HCT116 (cell line): Measurements from ENCODE around the gene GJD2. TPM values are rescaled to one million over a fixed set of nuclear protein-coding genes. Genes with fewer than 3 reads are reported as not detected.

Source experiments
- ATAC-seq: fragments of 200-7000 bp; cut with Tn5 transposase; 2 replicates; pipeline ENCODE4 v1.9.1; 2020; ENCODE audit warnings: mild to moderate bottlenecking, moderate library complexity
- BruUV-seq: library from RNA; stranded (reverse); fragments of 400-500 nt; replicated peaks from 2 replicates; lab custom pipeline; 2021; lab: Mats Ljungman, UMichigan
- CTCF ChIA-PET: fragments of 300-600 bp; sonication (Branson Sonifier 250); formaldehyde crosslinking; loops from one replicate; lab custom pipeline; 2021; ENCODE audit warnings: antibody characterized with exemption; lab: Charles Lee
- POLR2A ChIA-PET: fragments of 300-600, 350-600 bp; sonication (Branson Sonifier 250); formaldehyde crosslinking; loops from one replicate; lab custom pipeline; 2021; ENCODE audit warnings: antibody characterized with exemption; lab: Charles Lee
- RAD21 ChIA-PET, 2 experiments: fragments of 300-600 bp; sonication (Branson Sonifier 250); formaldehyde crosslinking; loops; one replicate each; lab custom pipeline; 2023; ENCODE audit warnings: low total read pairs in 2 of 2; ENCODE audit not compliant: uncharacterized antibody in 2 of 2, unreplicated experiment in 2 of 2, low non-redundant PET in 1 of 2; lab: Charles Lee
- DNase-seq: peaks from one replicate; pipeline ENCODE4 v3.0.0-alpha.2; 2010; ENCODE audit warnings: low read depth, low spot score
- H2AFZ ChIP-seq: fragments of 200-600 bp; shearing (Covaris generic), sonication (generic); 2 replicates; pipeline ENCODE4 v1.6.1; 2017; ENCODE audit warnings: low read depth, mixed run types, mixed read lengths, antibody characterized with exemption, low read length; ENCODE audit not compliant: poor library complexity, severe bottlenecking
- H3K27ac ChIP-seq: 2 replicates; pipeline ENCODE4 v1.5.1; 2012; ENCODE audit warnings: low read depth, low read length
- H3K27me3 ChIP-seq: fragments of 200-600 bp; sonication (generic); 2 replicates; pipeline ENCODE4 v1.6.1; 2016; ENCODE audit warnings: mixed run types, low read length, mixed read lengths; ENCODE audit not compliant: insufficient read depth
- H3K36me3 ChIP-seq, 2 experiments: fragments of 200-500 bp in 1 of 2; fragments of 200-600 bp in 1 of 2; sonication (Bioruptor generic) in 1 of 2; sonication (generic) in 1 of 2; 2 replicates each; pipeline versions ENCODE4 v1.5.1 to v1.6.1; 2014 to 2016; ENCODE audit warnings: low read length in 2 of 2, inconsistent platforms in 1 of 2, mixed read lengths in 1 of 2, mixed run types in 1 of 2; ENCODE audit not compliant: insufficient read depth in 2 of 2, control insufficient read depth in 1 of 2
- H3K4me1 ChIP-seq, 2 experiments: fragments of 200-600 bp in 1 of 2; sonication (generic) in 1 of 2; 2 replicates each; pipeline versions ENCODE4 v1.5.1 to v1.6.1; 2012 to 2017; ENCODE audit warnings: low read length in 2 of 2, inconsistent platforms in 1 of 2, mild to moderate bottlenecking in 1 of 2, mixed read lengths in 1 of 2, mixed run types in 1 of 2, moderate library complexity in 1 of 2; ENCODE audit not compliant: insufficient read depth in 2 of 2, control insufficient read depth in 1 of 2
- H3K4me2 ChIP-seq: fragments of 200-600 bp; sonication (generic); 2 replicates; pipeline ENCODE4 v1.6.1; 2017; ENCODE audit warnings: mixed run types, low read length, mixed read lengths
- H3K4me3 ChIP-seq, 2 experiments: fragments of 200-600 bp in 1 of 2; sonication (generic) in 1 of 2; replicated peaks in 1 of 2; 2 replicates each; pipeline ENCODE4 v1.5.1; 2011 to 2016; ENCODE audit warnings: low read length in 2 of 2, control low read depth in 1 of 2, low read depth in 1 of 2, mild to moderate bottlenecking in 1 of 2, mixed read lengths in 1 of 2, mixed run types in 1 of 2
- H3K79me2 ChIP-seq: fragments of 200-600 bp; sonication (generic); 2 replicates; pipeline ENCODE4 v1.6.1; 2017; ENCODE audit warnings: mild to moderate bottlenecking, mixed run types, low read length, moderate library complexity, mixed read lengths; ENCODE audit not compliant: insufficient read depth
- H3K9ac ChIP-seq: fragments of 200-600 bp; sonication (generic); 2 replicates; pipeline ENCODE4 v1.6.1; 2016; ENCODE audit warnings: low read length, mixed read lengths
- H3K9me2 ChIP-seq: fragments of 200-600 bp; sonication (generic), shearing (Covaris generic); 2 replicates; pipeline ENCODE4 v1.6.1; 2017; ENCODE audit warnings: mixed run types, mild to moderate bottlenecking, moderate library complexity; ENCODE audit not compliant: insufficient read depth
- H3K9me3 ChIP-seq, 2 experiments: fragments of 200-500 bp in 1 of 2; fragments of 200-600 bp in 1 of 2; sonication (Bioruptor generic) in 1 of 2; sonication (generic) in 1 of 2; 2 replicates each; pipeline ENCODE4 v1.6.1; 2014 to 2017; ENCODE audit warnings: low read length in 2 of 2, mixed read lengths in 2 of 2, inconsistent platforms in 1 of 2, low read depth in 1 of 2, mild to moderate bottlenecking in 1 of 2, mixed run types in 1 of 2, moderate library complexity in 1 of 2; ENCODE audit not compliant: control insufficient read depth in 1 of 2, insufficient read depth in 1 of 2
- H4K20me1 ChIP-seq: fragments of 200-600 bp; sonication (generic), shearing (Covaris generic); 2 replicates; pipeline ENCODE4 v1.6.1; 2017; ENCODE audit warnings: mixed run types, mild to moderate bottlenecking, moderate library complexity; ENCODE audit not compliant: insufficient read depth
- CBX3 ChIP-seq: IDR thresholded peaks from 2 replicates; pipeline ENCODE4 v1.6.1; 2012; ENCODE audit warnings: low read depth
- CEBPB ChIP-seq: IDR thresholded peaks from 2 replicates; pipeline ENCODE4 v1.6.1; 2012; ENCODE audit warnings: low read depth
- CTCF ChIP-seq, 3 experiments: fragments of 200-600 bp in 1 of 3; sonication (generic) in 1 of 3; IDR thresholded peaks in 2 of 3; conservative IDR thresholded peaks in 1 of 3; 2 replicates each; pipeline ENCODE4 v1.5.1; 2012 to 2017; ENCODE audit warnings: low read depth in 2 of 3, low read length in 2 of 3, antibody characterized with exemption in 1 of 3, borderline replicate concordance in 1 of 3, control low read depth in 1 of 3, mild to moderate bottlenecking in 1 of 3, mixed read lengths in 1 of 3, mixed run types in 1 of 3, moderate library complexity in 1 of 3; ENCODE audit not compliant: insufficient read depth in 1 of 3
- ELF1 ChIP-seq: IDR thresholded peaks from 2 replicates; pipeline ENCODE4 v1.6.1; 2012; ENCODE audit warnings: low read depth, borderline replicate concordance
- EZH2phosphoT487 ChIP-seq: fragments of 200-600 bp; IDR thresholded peaks from 2 replicates; pipeline ENCODE4 v1.6.1; 2018; ENCODE audit warnings: antibody characterized with exemption, borderline replicate concordance
- JUND ChIP-seq: IDR thresholded peaks from 2 replicates; pipeline ENCODE4 v1.6.1; 2012
- POLR2A ChIP-seq: IDR thresholded peaks from 2 replicates; pipeline ENCODE4 v1.7.0; 2011; ENCODE audit warnings: borderline replicate concordance; ENCODE audit not compliant: insufficient read depth, insufficient read length; ENCODE audit errors: extremely low read depth
- POLR2AphosphoS5 ChIP-seq: IDR thresholded peaks from 2 replicates; pipeline ENCODE4 v1.6.1; 2011; ENCODE audit warnings: mild to moderate bottlenecking, low read depth, low read length, moderate library complexity
- REST ChIP-seq: IDR thresholded peaks from 2 replicates; pipeline ENCODE4 v1.6.1; 2012; ENCODE audit warnings: low read depth
- SIN3A ChIP-seq: IDR thresholded peaks from 2 replicates; pipeline ENCODE4 v1.6.1; 2012; ENCODE audit warnings: low read depth
- SP1 ChIP-seq: IDR thresholded peaks from 2 replicates; pipeline ENCODE4 v1.6.1; 2012; ENCODE audit warnings: low read depth
- SRF ChIP-seq: IDR thresholded peaks from 2 replicates; pipeline ENCODE4 v1.6.1; 2012; ENCODE audit warnings: low read depth
- TCF7L2 ChIP-seq: IDR thresholded peaks from 2 replicates; pipeline ENCODE4 v1.7.0; 2011; ENCODE audit warnings: borderline replicate concordance, inconsistent platforms; ENCODE audit not compliant: insufficient read depth, insufficient read length; ENCODE audit errors: extremely low read depth
- ZFX ChIP-seq: fragments of 450-650 bp; IDR thresholded peaks from 2 replicates; pipeline ENCODE4 v1.6.1; 2017
- ZNF274 ChIP-seq: fragments of 200-500 bp; sonication (Bioruptor generic); IDR thresholded peaks from 2 replicates; pipeline ENCODE4 v1.6.1; 2014; ENCODE audit warnings: mild to moderate bottlenecking, low read depth, low read length, inconsistent platforms
- intact Hi-C: fragments of 100-400 bp; cut with micrococcal nuclease; formaldehyde crosslinking; loops from 2 replicates; pipeline ENCODE4 v1.10.0; 2022
- total RNA-seq: library from RNA; stranded (reverse); gene quantifications from one replicate; pipeline ENCODE4 v1.2.1, GENCODE V29; 2021; ENCODE audit not compliant: unreplicated experiment
- TF ChIP-seq, protein P1 (sequence below): IDR thresholded peaks from 2 replicates; pipeline ENCODE4 v1.6.1; 2012
- TF ChIP-seq, protein P2 (sequence below): IDR thresholded peaks from 2 replicates; pipeline ENCODE4 v1.6.1; 2011; ENCODE audit warnings: mild to moderate bottlenecking, low read length, moderate library complexity; ENCODE audit not compliant: insufficient replicate concordance; ENCODE audit errors: extremely low read depth
- TF ChIP-seq, protein P3 (sequence below): IDR thresholded peaks from 2 replicates; pipeline ENCODE4 v1.6.1; 2012

The GJD2 gene
- total RNA-seq, 1 experiment from 2014 or later, result not detected

- Histone ChIP-seq H3K4me1 (no peaks in the 10 kb centered on the region), H2AFZ (no peak overlapping the region), H3K9ac (no peak overlapping the region), H3K27me3 (peaks cover 71% of the 10 kb centered on the region), H3K36me3 (no peaks in the 10 kb centered on the region), H3K4me3 (no peak overlapping the region), H3K4me2 (no peak overlapping the region), H3K79me2 (no peaks in the 10 kb centered on the region), H3K9me3 (no peaks in the 10 kb centered on the region), H3K27ac (no peak overlapping the region), H3K9me2 (no peaks in the 10 kb centered on the region), H4K20me1 (no peaks in the 10 kb centered on the region)
- intact Hi-C loops, result no loop called here
- no peak for TF ChIP-seq ZNF274
- no peak for TF ChIP-seq REST
- no peak for TF ChIP-seq SIN3A
- TF ChIP-seq ELF1, result no peak
- no peak for TF ChIP-seq TCF7L2
- TF ChIP-seq CEBPB, result no peak
- TF ChIP-seq, protein P1, sequence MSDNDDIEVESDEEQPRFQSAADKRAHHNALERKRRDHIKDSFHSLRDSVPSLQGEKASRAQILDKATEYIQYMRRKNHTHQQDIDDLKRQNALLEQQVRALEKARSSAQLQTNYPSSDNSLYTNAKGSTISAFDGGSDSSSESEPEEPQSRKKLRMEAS, result no peak
- no peak for TF ChIP-seq JUND
- no peak for TF ChIP-seq POLR2AphosphoS5
- no peak for TF ChIP-seq SP1
- TF ChIP-seq, protein P2, sequence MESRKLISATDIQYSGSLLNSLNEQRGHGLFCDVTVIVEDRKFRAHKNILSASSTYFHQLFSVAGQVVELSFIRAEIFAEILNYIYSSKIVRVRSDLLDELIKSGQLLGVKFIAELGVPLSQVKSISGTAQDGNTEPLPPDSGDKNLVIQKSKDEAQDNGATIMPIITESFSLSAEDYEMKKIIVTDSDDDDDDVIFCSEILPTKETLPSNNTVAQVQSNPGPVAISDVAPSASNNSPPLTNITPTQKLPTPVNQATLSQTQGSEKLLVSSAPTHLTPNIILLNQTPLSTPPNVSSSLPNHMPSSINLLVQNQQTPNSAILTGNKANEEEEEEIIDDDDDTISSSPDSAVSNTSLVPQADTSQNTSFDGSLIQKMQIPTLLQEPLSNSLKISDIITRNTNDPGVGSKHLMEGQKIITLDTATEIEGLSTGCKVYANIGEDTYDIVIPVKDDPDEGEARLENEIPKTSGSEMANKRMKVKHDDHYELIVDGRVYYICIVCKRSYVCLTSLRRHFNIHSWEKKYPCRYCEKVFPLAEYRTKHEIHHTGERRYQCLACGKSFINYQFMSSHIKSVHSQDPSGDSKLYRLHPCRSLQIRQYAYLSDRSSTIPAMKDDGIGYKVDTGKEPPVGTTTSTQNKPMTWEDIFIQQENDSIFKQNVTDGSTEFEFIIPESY, result no peak
- TF ChIP-seq ZFX, result no peak
- no peak for TF ChIP-seq CTCF (IDR thresholded peaks at IDR 0.05 in 2 of 3, conservative IDR thresholded peaks at IDR 0.05 in 1 of 3; ENCODE audit: borderline replicate concordance in 1 of 3, insufficient read depth in 1 of 3, low read depth in 2 of 3, low read length in 2 of 3)
- no peak for TF ChIP-seq EZH2phosphoT487
- no peak for TF ChIP-seq SRF
- TF ChIP-seq, protein P3, sequence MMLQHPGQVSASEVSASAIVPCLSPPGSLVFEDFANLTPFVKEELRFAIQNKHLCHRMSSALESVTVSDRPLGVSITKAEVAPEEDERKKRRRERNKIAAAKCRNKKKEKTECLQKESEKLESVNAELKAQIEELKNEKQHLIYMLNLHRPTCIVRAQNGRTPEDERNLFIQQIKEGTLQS, result no peak
- TF ChIP-seq CBX3, result no peak
- TF ChIP-seq POLR2A, result no peak
- CTCF ChIA-PET, result no interaction called here
- DNase-seq, result no peak
- RAD21 ChIA-PET, result no interaction called here
- BruUV-seq, result no TSS peak
- ATAC-seq, result no peak
- POLR2A ChIA-PET, result no interaction called here
Measured at GRCh38 chr15:34791701-34792100, 36.9 kb upstream of the GJD2 start.
